IPS-18c (cell line): ENCODE measurements around the gene ST7.

ENCODE experiments used
- H3K4me3 ChIP-seq: 2 replicates; pipeline ENCODE4 v1.7.0; 2013; ENCODE audit warnings: low read depth, mild to moderate bottlenecking, low read length, moderate library complexity; ENCODE audit not compliant: insufficient read depth
- H3K9me3 ChIP-seq: one replicate; pipeline ENCODE4 v1.6.1; 2013; ENCODE audit warnings: mild to moderate bottlenecking, low read length, moderate library complexity; ENCODE audit not compliant: control insufficient read depth, insufficient read depth

Gene ST7

DNA sequence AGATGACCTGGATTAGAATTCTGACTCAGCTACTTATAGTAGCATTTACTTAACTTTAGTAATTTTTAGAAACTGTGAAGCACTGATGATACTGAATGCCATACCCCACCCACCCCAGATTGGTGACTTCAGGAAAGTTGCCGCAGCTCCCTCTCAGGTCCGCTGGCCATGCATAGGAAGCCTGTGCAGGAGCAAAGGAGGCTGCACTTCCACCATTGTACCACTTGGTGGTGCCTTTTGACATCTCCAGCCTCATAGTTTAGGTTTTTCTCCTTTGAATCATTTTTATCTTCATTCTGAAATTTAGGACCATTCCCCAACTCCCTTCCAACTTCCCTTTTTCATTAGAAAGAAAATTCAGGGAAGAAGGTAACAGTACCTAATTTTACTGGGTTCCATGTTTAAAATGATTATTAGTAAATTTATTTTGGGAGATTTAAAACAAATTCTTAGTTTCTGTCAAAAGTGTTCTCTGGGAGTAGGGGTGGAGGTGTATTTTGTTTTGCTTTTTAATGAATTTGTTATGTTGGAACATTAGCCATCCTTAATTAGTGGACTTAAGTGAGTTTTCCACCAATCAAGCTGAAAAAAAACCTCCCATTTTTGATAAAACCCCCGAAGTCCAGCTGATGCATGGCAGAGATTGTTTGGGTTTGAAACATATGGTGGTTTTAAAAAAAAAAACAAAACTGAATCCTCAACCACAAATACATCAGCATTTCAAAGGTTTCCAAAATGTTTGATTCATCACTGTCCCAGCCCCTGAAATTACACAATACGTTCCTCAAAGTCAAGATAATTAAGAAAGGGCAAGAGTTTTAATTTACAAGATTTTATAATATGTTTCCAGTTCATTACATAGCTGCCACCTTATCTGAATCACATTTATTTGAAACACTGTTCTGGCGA lies 259.9 kb downstream of the ST7 start:
- no peak overlapping the region for H3K4me3 ChIP-seq
- peaks cover 2% of the 10 kb centered on the region for H3K9me3 ChIP-seq

DNA sequence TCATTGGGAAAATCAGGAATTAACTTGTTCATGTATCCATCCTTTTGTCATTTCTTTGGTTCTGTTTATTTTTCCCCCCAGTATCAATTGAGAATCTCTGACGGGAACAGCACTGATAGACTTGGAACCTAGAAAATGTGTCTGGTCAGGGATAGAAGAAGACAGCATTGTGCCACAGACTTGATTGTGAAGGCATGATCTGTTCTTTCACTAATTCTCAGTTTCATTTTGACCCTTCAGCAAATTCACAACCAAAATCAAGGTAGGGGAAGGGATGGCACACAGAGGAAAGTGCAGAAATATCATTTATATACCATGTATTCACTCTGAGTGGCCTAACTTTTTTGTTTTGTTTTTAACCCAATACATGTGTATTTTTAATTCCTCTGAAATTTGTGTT lies 262.7 kb downstream of the ST7 start:
- Histone ChIP-seq H3K9me3 (peaks cover under 1% of the 10 kb centered on the region), H3K4me3 (no peak overlapping the region)

GRCh38 chr7:117216436-117217069 lies 263.3 kb downstream of the ST7 start:
- Histone ChIP-seq H3K9me3 (no peaks in the 10 kb centered on the region), H3K4me3 (no peak overlapping the region)

DNA sequence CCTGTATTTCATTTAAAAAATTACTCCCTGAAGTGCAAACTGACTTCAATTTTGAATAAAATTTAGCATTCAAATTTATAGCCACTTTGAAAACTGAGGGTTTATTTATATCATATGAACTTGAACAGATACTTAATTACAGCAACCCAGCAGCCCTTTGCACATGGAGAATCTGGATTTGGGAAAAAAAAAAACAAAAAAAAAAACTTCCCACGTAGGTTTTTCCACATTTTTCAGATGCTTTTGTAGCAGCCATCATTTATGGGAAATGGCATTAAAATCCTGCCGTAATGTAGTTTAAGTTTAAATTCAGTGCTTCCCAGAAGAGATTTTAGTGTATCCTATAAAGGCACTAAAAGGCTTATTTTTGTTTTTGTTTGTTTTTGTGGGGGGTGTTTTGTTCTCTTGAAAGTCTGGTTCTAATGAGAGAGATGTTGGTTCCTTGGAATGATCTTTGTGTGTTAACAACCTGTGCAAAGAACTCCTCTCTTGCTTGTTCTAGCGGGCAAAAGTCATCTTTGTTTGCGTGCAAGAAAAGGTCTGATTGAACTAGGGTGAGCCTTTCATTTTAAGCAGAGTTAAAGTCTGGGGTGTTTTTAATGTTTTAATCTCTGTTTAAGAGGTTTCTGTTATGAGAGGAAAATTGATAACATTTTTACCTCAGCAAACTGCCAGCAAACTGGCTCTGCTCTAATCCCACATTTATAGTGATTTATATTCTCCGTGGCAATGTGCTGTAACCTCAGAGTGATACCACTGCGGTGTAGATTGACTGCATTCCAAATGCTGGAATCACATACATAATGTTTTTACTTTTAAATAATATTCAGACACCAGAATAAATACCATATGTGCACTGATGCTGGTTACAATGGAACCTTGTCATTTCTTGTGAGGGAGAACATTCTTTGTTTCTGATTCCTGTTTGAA lies 264.1 kb downstream of the ST7 start:
- no peaks in the 10 kb centered on the region for H3K9me3 ChIP-seq
- H3K4me3 ChIP-seq: no peak overlapping the region

- Histone ChIP-seq H3K4me3 (no peak overlapping the region), H3K9me3 (no peaks in the 10 kb centered on the region)
These were observed 265.4 kb downstream of the ST7 start for GRCh38 chr7:117218700-117219099.

GRCh38 chr7:117219485-117219884 lies 266.2 kb downstream of the ST7 start:
- H3K9me3 ChIP-seq: no peaks in the 10 kb centered on the region

DNA sequence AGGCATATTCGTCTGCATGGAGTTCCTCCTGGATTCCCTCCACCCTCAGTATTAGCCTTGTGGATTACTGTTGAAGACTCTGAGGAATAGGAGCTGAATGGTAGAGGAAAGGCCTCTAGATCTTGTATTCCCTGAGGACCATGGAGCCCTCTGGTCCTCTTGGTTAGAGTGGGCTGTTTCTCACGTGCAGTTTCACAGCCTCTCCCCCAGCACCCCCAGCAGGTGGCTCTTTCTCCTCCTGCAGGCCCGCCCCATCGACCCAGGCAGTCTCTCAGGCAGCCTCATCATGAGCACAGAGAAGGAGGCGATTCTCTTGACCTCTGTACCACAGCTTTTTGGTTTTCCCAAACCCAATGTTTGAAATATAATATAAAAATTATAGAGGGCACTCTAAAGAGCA lies 267.5 kb downstream of the ST7 start:
- H3K9me3 ChIP-seq: no peaks in the 10 kb centered on the region
- no peak overlapping the region for H3K4me3 ChIP-seq

More at GRCh38 chr7:117219485-117219884, 266.2 kb downstream of the ST7 start:
- no peak overlapping the region for H3K4me3 ChIP-seq

GRCh38 chr7:117225536-117225935 lies 272.2 kb downstream of the ST7 start:
- no peak overlapping the region for H3K4me3 ChIP-seq
- H3K9me3 ChIP-seq: no peaks in the 10 kb centered on the region

DNA sequence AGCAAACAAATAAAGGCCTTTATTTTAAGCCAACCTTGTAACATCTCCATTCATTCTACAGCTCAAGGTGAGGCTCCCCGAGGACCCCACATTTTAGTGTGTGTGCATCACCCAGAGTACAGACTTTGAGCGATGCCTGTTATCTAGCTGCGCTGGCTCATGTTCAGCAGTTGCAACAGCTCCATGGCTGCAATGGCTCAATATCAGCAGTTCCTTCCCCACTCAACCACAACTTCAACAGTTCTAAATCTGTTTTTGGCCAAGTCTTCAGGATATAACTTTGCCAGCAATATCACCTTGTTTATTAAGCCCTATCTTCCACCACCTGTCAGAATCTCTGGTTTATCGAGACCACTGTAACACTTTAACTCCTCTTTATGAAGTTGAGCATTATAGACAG lies 273.8 kb downstream of the ST7 start:
- Histone ChIP-seq H3K4me3 (no peak overlapping the region), H3K9me3 (no peaks in the 10 kb centered on the region)

DNA sequence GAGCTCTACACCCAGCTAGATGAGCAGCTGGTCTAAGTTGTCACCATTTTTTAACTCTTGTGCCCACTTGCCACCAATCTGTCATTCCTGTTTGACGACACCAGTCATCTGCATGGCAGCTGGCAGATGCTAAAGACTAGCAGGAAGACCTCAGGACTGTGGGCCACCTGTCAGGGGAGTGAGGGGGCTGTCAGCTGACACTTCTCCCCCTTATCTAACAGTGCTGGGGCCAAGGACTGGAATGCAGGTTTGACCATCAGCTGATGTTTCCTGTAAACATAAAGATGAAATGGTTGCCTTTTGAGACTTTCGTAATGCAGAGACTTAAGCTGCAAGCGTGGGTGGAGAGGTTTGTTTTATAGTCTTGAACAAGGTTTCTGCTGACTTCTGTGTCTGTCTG lies 276.0 kb downstream of the ST7 start:
- Histone ChIP-seq H3K4me3 (no peak overlapping the region), H3K9me3 (no peaks in the 10 kb centered on the region)

- Histone ChIP-seq H3K9me3 (no peaks in the 10 kb centered on the region), H3K4me3 (no peak overlapping the region)
These were observed 277.2 kb downstream of the ST7 start for GRCh38 chr7:117230276-117231046.

GRCh38 chr7:117231047-117231359 lies 277.7 kb downstream of the ST7 start:
- H3K4me3 ChIP-seq: no peak overlapping the region

DNA sequence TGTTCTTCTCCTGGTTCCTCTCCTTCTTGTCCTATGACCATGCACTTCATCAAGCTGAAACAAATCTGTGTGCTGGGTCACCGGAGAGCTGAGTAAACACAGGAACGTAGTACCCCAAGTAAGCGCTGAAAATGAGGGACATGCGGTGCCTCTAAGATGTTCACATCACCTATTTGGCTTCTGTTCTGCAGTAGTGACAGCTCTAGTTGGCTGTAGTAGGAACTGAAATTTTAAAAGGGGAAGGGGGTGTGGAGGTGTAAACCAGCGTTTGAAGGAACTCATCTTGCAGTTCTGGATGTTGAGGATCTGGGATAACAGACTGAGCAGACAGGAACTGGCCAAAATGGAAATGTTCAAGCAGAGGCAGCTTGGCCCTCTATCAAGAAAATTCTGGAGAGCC lies 284.3 kb downstream of the ST7 start:
- Histone ChIP-seq H3K4me3 (no peak overlapping the region), H3K9me3 (no peaks in the 10 kb centered on the region)

More at GRCh38 chr7:117231047-117231359, 277.7 kb downstream of the ST7 start:
- H3K9me3 ChIP-seq: no peaks in the 10 kb centered on the region

DNA sequence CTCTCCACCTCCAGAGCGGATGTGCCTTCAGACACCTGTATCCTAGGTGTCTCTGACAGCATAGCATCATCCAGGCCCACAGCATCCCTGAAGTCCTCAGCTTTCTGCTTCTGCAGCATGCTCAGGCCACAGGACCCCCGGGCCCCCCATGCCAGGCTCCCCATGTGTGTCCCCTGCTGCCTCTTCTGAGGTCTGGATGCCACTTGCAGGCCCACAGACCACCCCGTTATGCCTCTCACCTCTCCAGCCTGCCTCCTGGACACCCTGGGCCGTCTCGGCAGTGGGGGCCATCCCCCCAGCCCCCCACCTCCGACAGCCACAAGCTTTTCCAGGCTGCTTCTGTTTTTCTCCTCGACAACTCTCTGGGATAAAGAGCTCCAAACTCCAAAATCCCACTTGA lies 285.2 kb downstream of the ST7 start:
- Histone ChIP-seq H3K9me3 (no peaks in the 10 kb centered on the region), H3K4me3 (no peak overlapping the region)

- H3K4me3 ChIP-seq: no peak overlapping the region
- no peaks in the 10 kb centered on the region for H3K9me3 ChIP-seq
These were observed 285.6 kb downstream of the ST7 start for GRCh38 chr7:117238937-117239336.

DNA sequence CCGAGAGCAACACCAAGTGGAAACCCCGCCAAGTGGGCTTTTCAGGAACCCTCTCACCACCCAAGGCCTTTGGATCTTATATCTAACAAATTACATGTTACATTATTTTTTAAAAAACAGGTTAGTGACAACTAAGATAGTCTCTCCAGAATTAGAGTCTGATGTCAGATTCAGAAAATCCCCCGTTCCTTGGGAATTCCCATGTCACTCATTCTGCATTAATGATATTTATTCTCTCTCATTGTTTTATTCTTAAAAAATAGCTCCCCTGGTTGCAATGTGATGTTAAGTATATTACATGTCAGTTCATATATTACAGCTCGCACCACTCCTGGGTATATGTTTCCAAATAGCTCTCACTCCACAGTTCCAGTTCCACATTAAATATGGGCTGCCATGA lies 287.8 kb downstream of the ST7 start:
- Histone ChIP-seq H3K4me3 (no peak overlapping the region), H3K9me3 (peaks cover 3% of the 10 kb centered on the region)

- Histone ChIP-seq H3K9me3 (peaks cover 6% of the 10 kb centered on the region), H3K4me3 (no peak overlapping the region)
These were observed 290.1 kb downstream of the ST7 start for GRCh38 chr7:117243390-117243789.
